IMR-90 (cell line): ENCODE results near the gene UTP3. TPM values are rescaled to one million over a fixed set of nuclear protein-coding genes. Genes with fewer than 3 reads are reported as not detected.

Experiments
- ATAC-seq: fragments of 200-7000 bp; cut with Tn5 transposase; 2 replicates; pipeline ENCODE4 v1.9.1; 2020; ENCODE audit warnings: low read depth, mild to moderate bottlenecking, moderate library complexity
- BruUV-seq: library from RNA; stranded (reverse); fragments of 400-500 nt; replicated peaks from 2 replicates; lab custom pipeline; 2021; lab: Mats Ljungman, UMichigan
- CTCF ChIA-PET: fragments of 300-600 bp; formaldehyde crosslinking; extraction: SDS; loops from one replicate; lab custom pipeline; 2021; ENCODE audit warnings: antibody characterized with exemption; lab: Yijun Ruan, JAX
- POLR2A ChIA-PET: fragments of 300-600 bp; sonication (Branson Sonifier 250); formaldehyde crosslinking; loops from one replicate; lab custom pipeline; 2022; ENCODE audit warnings: antibody characterized with exemption; ENCODE audit not compliant: unreplicated experiment; lab: Charles Lee
- DNase-seq: peaks from one replicate; pipeline ENCODE4 v3.0.0; 2013
- H2AFZ ChIP-seq: replicated peaks from 2 replicates; pipeline ENCODE3; 2013; ENCODE audit warnings: low read length, mild to moderate bottlenecking; ENCODE audit not compliant: poor library complexity
- H2AK5ac ChIP-seq: 2 replicates; pipeline ENCODE4 v1.6.1; 2013; ENCODE audit warnings: low read depth, low read length, inconsistent platforms
- H2AK9ac ChIP-seq: replicated peaks from 2 replicates; pipeline ENCODE3; 2013; ENCODE audit warnings: mild to moderate bottlenecking, low read depth, low read length, moderate library complexity; ENCODE audit not compliant: poor library complexity
- H2BK120ac ChIP-seq: 2 replicates; pipeline ENCODE4 v1.6.1; 2013; ENCODE audit warnings: low read depth, low read length, inconsistent platforms
- H2BK15ac ChIP-seq: 3 replicates; pipeline ENCODE4 v1.6.1; 2013; ENCODE audit warnings: low read depth, low read length, inconsistent platforms
- H2BK20ac ChIP-seq: 2 replicates; pipeline ENCODE4 v1.6.1; 2013; ENCODE audit warnings: low read depth, mild to moderate bottlenecking, inconsistent platforms, low read length, moderate library complexity
- H2BK5ac ChIP-seq: 2 replicates; pipeline ENCODE4 v1.6.1; 2013; ENCODE audit warnings: mild to moderate bottlenecking, low read depth, low read length, inconsistent platforms; ENCODE audit not compliant: poor library complexity, severe bottlenecking
- H3K14ac ChIP-seq: replicated peaks from 2 replicates; pipeline ENCODE4 v1.6.1; 2013; ENCODE audit warnings: low read depth, low read length, inconsistent platforms
- H3K18ac ChIP-seq: 2 replicates; pipeline ENCODE4 v1.6.1; 2013; ENCODE audit warnings: low read depth, low read length, control low read depth
- H3K23ac ChIP-seq: 2 replicates; pipeline ENCODE4 v1.6.1; 2013; ENCODE audit warnings: low read depth, low read length, inconsistent platforms
- H3K27ac ChIP-seq: 2 replicates; pipeline ENCODE4 v1.5.1; 2013; ENCODE audit warnings: mild to moderate bottlenecking, control low read depth, low read length; ENCODE audit not compliant: insufficient read depth
- H3K27me3 ChIP-seq: 2 replicates; pipeline ENCODE4 v1.6.1; 2013; ENCODE audit warnings: low read length; ENCODE audit not compliant: control insufficient read depth, insufficient read depth
- H3K36me3 ChIP-seq: 2 replicates; pipeline ENCODE4 v1.6.1; 2013; ENCODE audit warnings: low read length, mixed read lengths; ENCODE audit not compliant: control insufficient read depth, insufficient read depth
- H3K4ac ChIP-seq: 2 replicates; pipeline ENCODE4 v1.6.1; 2013; ENCODE audit warnings: low read depth, low read length, inconsistent platforms
- H3K4me1 ChIP-seq: 2 replicates; pipeline ENCODE4 v1.6.1; 2013; ENCODE audit warnings: low read length, mixed read lengths; ENCODE audit not compliant: control insufficient read depth, insufficient read depth
- H3K4me2 ChIP-seq: 2 replicates; pipeline ENCODE4 v1.6.1; 2013; ENCODE audit warnings: low read depth, mild to moderate bottlenecking, control low read depth, low read length, moderate library complexity
- H3K4me3 ChIP-seq: 2 replicates; pipeline ENCODE4 v1.5.1; 2013; ENCODE audit warnings: low read depth, mild to moderate bottlenecking, control low read depth, low read length, moderate library complexity; ENCODE audit not compliant: insufficient read depth
- H3K56ac ChIP-seq: 2 replicates; pipeline ENCODE4 v1.6.1; 2013; ENCODE audit warnings: low read length, inconsistent platforms; ENCODE audit not compliant: insufficient read depth; ENCODE audit errors: extremely low read depth
- H3K79me1 ChIP-seq, 2 experiments: 2 replicates each; pipeline ENCODE4 v1.6.1; 2013; ENCODE audit warnings: low read length in 2 of 2, inconsistent platforms in 1 of 2, low read depth in 1 of 2
- H3K9ac ChIP-seq: 2 replicates; pipeline ENCODE4 v1.6.1; 2013; ENCODE audit warnings: low read depth, low read length, control low read depth
- H3K9me1 ChIP-seq: 2 replicates; pipeline ENCODE4 v1.6.1; 2013; ENCODE audit warnings: low read length, inconsistent platforms; ENCODE audit not compliant: insufficient read depth
- H3K9me3 ChIP-seq: 2 replicates; pipeline ENCODE4 v1.6.1; 2013; ENCODE audit warnings: low read length; ENCODE audit not compliant: control insufficient read depth, insufficient read depth
- H4K20me1 ChIP-seq: 2 replicates; pipeline ENCODE4 v1.6.1; 2013; ENCODE audit warnings: low read length, inconsistent platforms; ENCODE audit not compliant: insufficient read depth
- H4K5ac ChIP-seq: 2 replicates; pipeline ENCODE4 v1.6.1; 2013; ENCODE audit warnings: mild to moderate bottlenecking, low read depth, low read length, control low read depth
- H4K8ac ChIP-seq, 2 experiments: 2 replicates each; pipeline ENCODE4 v1.6.1; 2013; ENCODE audit warnings: low read depth in 2 of 2, low read length in 2 of 2, control low read depth in 1 of 2, inconsistent platforms in 1 of 2
- H4K91ac ChIP-seq: 2 replicates; pipeline ENCODE4 v1.6.1; 2013; ENCODE audit warnings: low read depth, low read length, inconsistent platforms; ENCODE audit not compliant: insufficient read depth
- BHLHE40 ChIP-seq: fragments of 150-350 bp; IDR thresholded peaks from 2 replicates; pipeline ENCODE4 v1.6.1; 2016; ENCODE audit warnings: mild to moderate bottlenecking, low read depth, low read length
- CHD1 ChIP-seq: IDR thresholded peaks from 2 replicates; pipeline ENCODE4 v1.6.1; 2012; ENCODE audit warnings: low read depth, low read length, improper control_type of control experiment
- MAFK ChIP-seq: IDR thresholded peaks from 2 replicates; pipeline ENCODE4 v1.6.1; 2012; ENCODE audit warnings: low read depth, low read length, improper control_type of control experiment
- NFE2L2 ChIP-seq: fragments of 150-350 bp; IDR thresholded peaks from 2 replicates; pipeline ENCODE4 v1.6.1; 2016; ENCODE audit warnings: low read depth, mild to moderate bottlenecking, low read length
- POLR2A ChIP-seq: IDR thresholded peaks from 2 replicates; pipeline ENCODE4 v1.6.1; 2012; ENCODE audit warnings: mild to moderate bottlenecking, low read depth, low read length
- RFX5 ChIP-seq: IDR thresholded peaks from 2 replicates; pipeline ENCODE4 v1.8.0; 2012; ENCODE audit warnings: low read depth, mild to moderate bottlenecking, low read length, moderate library complexity
- SMC3 ChIP-seq: fragments of 150-350 bp; IDR thresholded peaks from 2 replicates; pipeline ENCODE4 v1.6.1; 2016; ENCODE audit warnings: low read depth, mild to moderate bottlenecking, antibody characterized with exemption, low read length, moderate library complexity
- WGBS, 2 experiments: methylation state at CpG; one replicate each; pipeline versions ENCODE4 v1.1.5 to v1.1.7; 2013; ENCODE audit warnings: missing lambda C conversion rate in 2 of 2; ENCODE audit not compliant: insufficient read length in 1 of 2; ENCODE audit errors: extremely low coverage in 2 of 2; 5-methylcytosine and 5-hydroxymethylcytosine counted together
- dilution Hi-C: fragments of 300-500 bp; cut with HindIII; formaldehyde crosslinking; loops from one replicate; pipeline ENCODE4 v1.14.3; 2018; ENCODE audit warnings: low sequenced_read_pairs; ENCODE audit not compliant: unreplicated experiment
- in situ Hi-C: fragments of 300-500 bp; cut with MboI; formaldehyde crosslinking; loops from 3 replicates; pipeline ENCODE4 v1.14.3; 2019; ENCODE audit warnings: low sequenced_read_pairs, inconsistent platforms, mixed read lengths
- intact Hi-C: fragments of 100-400 bp; cut with micrococcal nuclease; formaldehyde crosslinking; loops from 2 replicates; pipeline ENCODE4 v1.10.0; 2022
- polyA plus RNA-seq, 3 experiments: library from polyadenylated mRNA; depleted of rRNA; stranded (reverse); fragments of >200 nt; gene quantifications; 2 replicates each; pipeline ENCODE4 v1.2.3, GENCODE V29; 2012; ENCODE audit warnings: low replicate concordance in 1 of 3
- total RNA-seq: library from RNA; depleted of rRNA; stranded (reverse); fragments of >200 nt; gene quantifications from 2 replicates; pipeline ENCODE4 v1.2.3, GENCODE V29; 2012

The UTP3 gene
- total and polyA plus RNA-seq, 2 of the 4 experiments (the other 2 are of a cell fraction): 14.9 to 30.7 TPM

DNA sequence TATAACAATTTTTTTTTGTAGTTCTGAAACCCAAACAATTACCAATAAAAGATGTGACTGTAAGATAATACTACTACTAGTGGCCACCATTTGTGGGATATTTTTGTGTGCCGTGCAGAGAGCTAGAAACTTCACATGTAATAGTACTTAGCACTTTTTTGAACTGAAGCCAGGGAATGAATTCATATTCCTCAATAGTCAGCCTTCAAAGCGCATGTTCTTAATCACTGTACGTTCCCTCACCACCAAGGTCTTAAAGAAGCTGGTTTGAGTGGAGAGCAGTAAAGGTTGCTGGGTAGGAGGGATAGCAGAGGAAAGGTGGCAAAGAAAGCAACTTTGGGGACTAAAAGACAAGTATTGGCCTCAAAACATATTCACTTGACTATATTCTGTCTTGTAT lies 23.8 kb downstream of the UTP3 start:
- no peak overlapping the region for H2AFZ ChIP-seq
- peaks cover 14 to 64% of the 10 kb centered on the region in 2 experiments; a peak in 3 of 4 replicates for H3K79me1 ChIP-seq
- no peak overlapping the region for H4K8ac ChIP-seq
- no peak for TF ChIP-seq RFX5
- TF ChIP-seq CHD1: no peak
- no peak for TF ChIP-seq POLR2A
- TF ChIP-seq NFE2L2: no peak
- no peak for TF ChIP-seq SMC3
- TF ChIP-seq BHLHE40: no peak
- no peak for TF ChIP-seq MAFK
- DNase-seq: no peak
- no peak overlapping the region for H3K27ac ChIP-seq
- no CpG with 5 or more reads among the region's 3 CpGs for WGBS, 2 experiments
- no peak overlapping the region for H2BK5ac ChIP-seq
- no peak overlapping the region for H3K14ac ChIP-seq
- peaks cover 14% of the 10 kb centered on the region for H3K9me1 ChIP-seq
- H2AK9ac ChIP-seq: no peak overlapping the region
- H4K91ac ChIP-seq: no peak overlapping the region
- no peak overlapping the region for H4K5ac ChIP-seq
- no peak overlapping the region for H2AK5ac ChIP-seq
- no peak overlapping the region for H2BK20ac ChIP-seq
- no peak overlapping the region for H3K56ac ChIP-seq
- no peak overlapping the region for H3K9ac ChIP-seq
- no TSS peak for BruUV-seq
- no peaks in the 10 kb centered on the region for H3K36me3 ChIP-seq
- H3K9me3 ChIP-seq: no peaks in the 10 kb centered on the region
- H3K27me3 ChIP-seq: no peaks in the 10 kb centered on the region
- 0 out of 2 replicates have a peak, but pooled peaks cover 2% of the 10 kb centered on the region for H3K4me1 ChIP-seq
- H3K23ac ChIP-seq: no peak overlapping the region
- CTCF ChIA-PET: no interaction called here
- peaks cover 4% of the 10 kb centered on the region; the same call in 1 of the 2 replicates for H4K20me1 ChIP-seq
- in situ Hi-C loops (no loop called here), dilution Hi-C loops (no loop called here), intact Hi-C loops (no loop called here)
- H3K4me3 ChIP-seq: no peak overlapping the region
- POLR2A ChIA-PET: no interaction called here
- no peak overlapping the region for H3K4me2 ChIP-seq
- H3K18ac ChIP-seq: no peak overlapping the region
- ATAC-seq: no peak
- no peak overlapping the region for H3K4ac ChIP-seq
- H2BK120ac ChIP-seq: no peak overlapping the region
- H2BK15ac ChIP-seq: no peak overlapping the region
